K562 (cell line): ENCODE measurements around the gene B3GAT1. TPM values are rescaled to one million over a fixed set of nuclear protein-coding genes. Genes with fewer than 3 reads are reported as not detected.

ENCODE experiments used
- ATF6 ChIP-seq: sonication (generic); formaldehyde crosslinking; IDR thresholded peaks from 2 replicates; pipeline ENCODE4 v1.4.0; 2020; ENCODE audit warnings: mild to moderate bottlenecking, missing genetic modification reagents
- ETV1 ChIP-seq: fragments of 450-650 bp; conservative IDR thresholded peaks from 2 replicates; pipeline ENCODE4 v1.6.1; 2016; ENCODE audit warnings: missing genetic modification characterization, control low read depth, low read depth, missing compliant biosample characterization
- HDAC8 ChIP-seq: fragments of 450-650 bp; IDR thresholded peaks from 2 replicates; pipeline ENCODE4 v1.6.1; 2016; ENCODE audit warnings: mild to moderate bottlenecking, missing genetic modification characterization, moderate library complexity, missing compliant biosample characterization
- KAT7 ChIP-seq: sonication (generic); formaldehyde crosslinking; IDR thresholded peaks from 2 replicates; pipeline ENCODE4 v1.8.0; 2022; ENCODE audit warnings: missing genetic modification reagents, mild to moderate bottlenecking, borderline replicate concordance
- KDM5B ChIP-seq: fragments of 200-600 bp; sonication (generic); IDR thresholded peaks from 2 replicates; pipeline ENCODE4 v1.6.1; 2012; ENCODE audit warnings: low read depth, mild to moderate bottlenecking, moderate library complexity, low read length, control low read depth, inconsistent platforms; ENCODE audit not compliant: insufficient replicate concordance
- POLR2G ChIP-seq: fragments of 200-400 bp; formaldehyde crosslinking; IDR thresholded peaks from 2 replicates; pipeline ENCODE4 v1.6.1; 2017; ENCODE audit warnings: low read depth, mild to moderate bottlenecking, antibody characterized with exemption, low read length, moderate library complexity
- RFX1 ChIP-seq: fragments of 450-650 bp; IDR thresholded peaks from 2 replicates; pipeline ENCODE4 v1.6.1; 2016; ENCODE audit warnings: mild to moderate bottlenecking, moderate library complexity
- SAP30 ChIP-seq: fragments of 200-600 bp; sonication (generic); IDR thresholded peaks from 2 replicates; pipeline ENCODE4 v1.6.1; 2012; ENCODE audit warnings: borderline replicate concordance, low read depth, mild to moderate bottlenecking, moderate library complexity, low read length, control low read depth, inconsistent platforms; ENCODE audit not compliant: insufficient read depth, poor library complexity, severe bottlenecking
- SIN3A ChIP-seq, 2 experiments: fragments of 150-350 bp in 1 of 2; IDR thresholded peaks; 2 replicates each; pipeline ENCODE4 v1.6.1; 2011 to 2016; ENCODE audit warnings: borderline replicate concordance in 2 of 2, low read depth in 2 of 2, low read length in 2 of 2, mild to moderate bottlenecking in 2 of 2, moderate library complexity in 2 of 2; ENCODE audit not compliant: control insufficient read depth in 1 of 2
- STAG1 ChIP-seq: sonication (generic); formaldehyde crosslinking; IDR thresholded peaks from 2 replicates; pipeline ENCODE4 v1.5.0; 2020; ENCODE audit warnings: missing genetic modification reagents, borderline replicate concordance
- ZFX ChIP-seq: sonication (generic); formaldehyde crosslinking; IDR thresholded peaks from 2 replicates; pipeline ENCODE4 v1.8.0; 2022; ENCODE audit warnings: mild to moderate bottlenecking, missing genetic modification reagents, moderate library complexity
- ZNF639 ChIP-seq, 2 experiments: fragments of 200-800 bp in 1 of 2; sonication (Bioruptor generic) in 1 of 2; sonication (generic) in 1 of 2; formaldehyde crosslinking in 1 of 2; IDR thresholded peaks in 1 of 2; conservative IDR thresholded peaks in 1 of 2; 2 replicates each; pipeline versions ENCODE4 v1.5.0 to v1.6.1; 2016 to 2020; ENCODE audit warnings: missing compliant biosample characterization in 1 of 2, missing genetic modification characterization in 1 of 2, missing genetic modification reagents in 1 of 2
- polyA plus RNA-seq, 8 experiments: library from polyadenylated mRNA; depleted of rRNA in 4 of 8; stranded (reverse) in 5 of 8; unstranded in 3 of 8; fragments of >200 nt; fragmentation: Nextera tagmentation in 2 of 8; fragmentation: Illumina TruSeq in 1 of 8; extraction: Ambion mirVana in 2 of 8; extraction: Trizol in 1 of 8; gene quantifications; 2 replicates each; pipeline versions ENCODE4 v1.2.1 to v1.2.3, GENCODE V29; 2011 to 2014; ENCODE audit warnings: inconsistent platforms in 1 of 8, missing spikeins in 1 of 8
- total RNA-seq, 7 experiments: library from RNA; depleted of rRNA in 6 of 7; stranded (reverse); fragments of >200 nt in 6 of 7; fragmentation: Illumina TruSeq in 2 of 7; extraction: Trizol in 2 of 7; gene quantifications; 2 replicates each; pipeline versions ENCODE4 v1.2.1 to v1.2.3, GENCODE V29; 2011 to 2021; ENCODE audit warnings: low replicate concordance in 1 of 7
- TF ChIP-seq, protein P1 (sequence below): sonication (generic); formaldehyde crosslinking; IDR thresholded peaks from 2 replicates; pipeline ENCODE4 v1.8.1; 2023; ENCODE audit warnings: mild to moderate bottlenecking, missing genetic modification reagents
- TF ChIP-seq, protein P2 (sequence below): fragments of 450-650 bp; conservative IDR thresholded peaks from 2 replicates; pipeline ENCODE4 v1.6.1; 2016; ENCODE audit warnings: missing genetic modification characterization, low read depth, mild to moderate bottlenecking, control low read depth, missing compliant biosample characterization
- TF ChIP-seq, protein P3 (sequence below): sonication (generic); formaldehyde crosslinking; IDR thresholded peaks from 2 replicates; pipeline ENCODE4 v1.8.1; 2023; ENCODE audit warnings: mild to moderate bottlenecking, missing genetic modification reagents, moderate library complexity

The B3GAT1 gene
- total and polyA plus RNA-seq, 9 of the 15 experiments (the other 6 are each of a cell fraction or from before 2014, with no cell fraction given), result 0.01 to 0.53 (median 0.14) TPM; not detected in 1

GRCh38 chr11:134331354-134332188 lies 80.5 kb downstream of the B3GAT1 start, which contains the start of gene GLB1L2 (continued):
- TF ChIP-seq POLR2G, result peak; percentile 72
- TF ChIP-seq RFX1, result peak; percentile 63
- TF ChIP-seq ATF6 (CRISPR knock-in tag), result peak; percentile 72; the same call in 1 of the 2 replicates
- no peak for TF ChIP-seq HDAC8 (tag)
- TF ChIP-seq STAG1 (CRISPR knock-in tag), result no peak
- peak in 1 of 2 experiments; percentile 39; a peak in 1 of 4 replicates for TF ChIP-seq ZNF639 (CRISPR knock-in tag; conservative IDR thresholded peaks at IDR 0.05 in 1 of 2, IDR thresholded peaks at IDR 0.05 in 1 of 2)
- TF ChIP-seq KAT7 (CRISPR knock-in tag), result 0 out of 2 replicates have a peak, but pooled peaks have one; percentile 44
- TF ChIP-seq, protein P1, sequence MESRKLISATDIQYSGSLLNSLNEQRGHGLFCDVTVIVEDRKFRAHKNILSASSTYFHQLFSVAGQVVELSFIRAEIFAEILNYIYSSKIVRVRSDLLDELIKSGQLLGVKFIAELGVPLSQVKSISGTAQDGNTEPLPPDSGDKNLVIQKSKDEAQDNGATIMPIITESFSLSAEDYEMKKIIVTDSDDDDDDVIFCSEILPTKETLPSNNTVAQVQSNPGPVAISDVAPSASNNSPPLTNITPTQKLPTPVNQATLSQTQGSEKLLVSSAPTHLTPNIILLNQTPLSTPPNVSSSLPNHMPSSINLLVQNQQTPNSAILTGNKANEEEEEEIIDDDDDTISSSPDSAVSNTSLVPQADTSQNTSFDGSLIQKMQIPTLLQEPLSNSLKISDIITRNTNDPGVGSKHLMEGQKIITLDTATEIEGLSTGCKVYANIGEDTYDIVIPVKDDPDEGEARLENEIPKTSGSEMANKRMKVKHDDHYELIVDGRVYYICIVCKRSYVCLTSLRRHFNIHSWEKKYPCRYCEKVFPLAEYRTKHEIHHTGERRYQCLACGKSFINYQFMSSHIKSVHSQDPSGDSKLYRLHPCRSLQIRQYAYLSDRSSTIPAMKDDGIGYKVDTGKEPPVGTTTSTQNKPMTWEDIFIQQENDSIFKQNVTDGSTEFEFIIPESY (CRISPR knock-in tag), result 0 out of 2 replicates have a peak, but pooled peaks have one; percentile 29
- TF ChIP-seq ETV1 (tag), result no peak
- peak; percentile 34 for TF ChIP-seq KDM5B
- TF ChIP-seq ZFX (CRISPR knock-in tag), result peak; percentile 54
- TF ChIP-seq, protein P2, sequence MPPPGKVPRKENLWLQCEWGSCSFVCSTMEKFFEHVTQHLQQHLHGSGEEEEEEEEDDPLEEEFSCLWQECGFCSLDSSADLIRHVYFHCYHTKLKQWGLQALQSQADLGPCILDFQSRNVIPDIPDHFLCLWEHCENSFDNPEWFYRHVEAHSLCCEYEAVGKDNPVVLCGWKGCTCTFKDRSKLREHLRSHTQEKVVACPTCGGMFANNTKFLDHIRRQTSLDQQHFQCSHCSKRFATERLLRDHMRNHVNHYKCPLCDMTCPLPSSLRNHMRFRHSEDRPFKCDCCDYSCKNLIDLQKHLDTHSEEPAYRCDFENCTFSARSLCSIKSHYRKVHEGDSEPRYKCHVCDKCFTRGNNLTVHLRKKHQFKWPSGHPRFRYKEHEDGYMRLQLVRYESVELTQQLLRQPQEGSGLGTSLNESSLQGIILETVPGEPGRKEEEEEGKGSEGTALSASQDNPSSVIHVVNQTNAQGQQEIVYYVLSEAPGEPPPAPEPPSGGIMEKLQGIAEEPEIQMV (tag), result peak; percentile 96
- peak in 1 of 2 experiments; percentile 74; a peak in 1 of 4 replicates for TF ChIP-seq SIN3A (IDR thresholded peaks at IDR 0.05; ENCODE audit: borderline replicate concordance in 2 of 2, control insufficient read depth in 1 of 2, low read depth in 2 of 2, low read length in 2 of 2)
- TF ChIP-seq SAP30, result no peak
- TF ChIP-seq, protein P3, sequence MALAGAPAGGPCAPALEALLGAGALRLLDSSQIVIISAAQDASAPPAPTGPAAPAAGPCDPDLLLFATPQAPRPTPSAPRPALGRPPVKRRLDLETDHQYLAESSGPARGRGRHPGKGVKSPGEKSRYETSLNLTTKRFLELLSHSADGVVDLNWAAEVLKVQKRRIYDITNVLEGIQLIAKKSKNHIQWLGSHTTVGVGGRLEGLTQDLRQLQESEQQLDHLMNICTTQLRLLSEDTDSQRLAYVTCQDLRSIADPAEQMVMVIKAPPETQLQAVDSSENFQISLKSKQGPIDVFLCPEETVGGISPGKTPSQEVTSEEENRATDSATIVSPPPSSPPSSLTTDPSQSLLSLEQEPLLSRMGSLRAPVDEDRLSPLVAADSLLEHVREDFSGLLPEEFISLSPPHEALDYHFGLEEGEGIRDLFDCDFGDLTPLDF (CRISPR knock-in tag), result peak; percentile 76
